HG03575 (cell line): ENCODE measurements around the gene GUCY1B1.

Experiments
- ATAC-seq: cut with Tn5 transposase; IDR thresholded peaks from one replicate; pipeline ENCODE4 v1.9.1; 2021; ENCODE audit not compliant: unreplicated experiment, insufficient number of reproducible peaks, low FRiP score; ENCODE audit errors: extremely low read depth

GUCY1B1 gene

DNA sequence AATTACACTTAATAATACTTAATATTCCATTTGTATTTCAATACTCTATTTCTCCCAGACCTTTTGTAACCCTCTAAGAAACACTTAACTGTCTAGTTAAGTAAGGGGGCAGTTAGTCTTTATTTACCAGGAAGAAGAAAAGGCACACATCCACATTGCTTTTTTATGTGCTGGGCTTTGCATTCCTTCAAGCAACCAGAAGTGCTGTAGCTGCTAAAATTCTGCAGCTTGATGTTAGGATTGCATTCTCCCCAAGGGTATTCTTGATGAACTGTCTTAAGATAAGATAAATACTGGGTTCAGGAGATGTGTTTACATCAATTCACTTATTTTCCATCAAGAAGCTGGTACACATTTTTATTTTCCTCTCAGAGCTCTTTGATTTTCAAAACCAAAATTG lies 83.3 kb downstream of the GUCY1B1 start:
- ATAC-seq, result no peak

GRCh38 chr4:155846929-155847328 lies 88.1 kb downstream of the GUCY1B1 start:
- no peak for ATAC-seq

- no peak for ATAC-seq
Measured at GRCh38 chr4:155849042-155849441, 90.2 kb downstream of the GUCY1B1 start.

DNA sequence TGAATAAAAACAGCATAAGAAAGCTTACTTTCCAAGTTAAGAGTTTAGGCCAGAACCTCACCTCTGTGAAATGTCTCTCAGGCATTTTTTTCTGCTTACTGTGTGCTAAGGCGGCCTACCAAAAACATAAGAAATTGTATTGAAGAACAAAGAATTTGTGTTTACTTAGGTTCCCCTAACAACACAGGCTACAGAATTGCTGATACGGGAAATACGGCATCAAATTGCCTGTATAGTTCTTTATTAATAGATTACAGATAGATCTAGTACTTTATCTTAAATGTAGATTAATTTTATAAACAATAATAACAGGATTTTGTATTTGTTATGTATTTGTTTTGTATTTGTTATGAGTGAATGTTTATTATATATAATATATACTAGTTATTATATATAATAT lies 94.4 kb downstream of the GUCY1B1 start:
- ATAC-seq, result no peak

DNA sequence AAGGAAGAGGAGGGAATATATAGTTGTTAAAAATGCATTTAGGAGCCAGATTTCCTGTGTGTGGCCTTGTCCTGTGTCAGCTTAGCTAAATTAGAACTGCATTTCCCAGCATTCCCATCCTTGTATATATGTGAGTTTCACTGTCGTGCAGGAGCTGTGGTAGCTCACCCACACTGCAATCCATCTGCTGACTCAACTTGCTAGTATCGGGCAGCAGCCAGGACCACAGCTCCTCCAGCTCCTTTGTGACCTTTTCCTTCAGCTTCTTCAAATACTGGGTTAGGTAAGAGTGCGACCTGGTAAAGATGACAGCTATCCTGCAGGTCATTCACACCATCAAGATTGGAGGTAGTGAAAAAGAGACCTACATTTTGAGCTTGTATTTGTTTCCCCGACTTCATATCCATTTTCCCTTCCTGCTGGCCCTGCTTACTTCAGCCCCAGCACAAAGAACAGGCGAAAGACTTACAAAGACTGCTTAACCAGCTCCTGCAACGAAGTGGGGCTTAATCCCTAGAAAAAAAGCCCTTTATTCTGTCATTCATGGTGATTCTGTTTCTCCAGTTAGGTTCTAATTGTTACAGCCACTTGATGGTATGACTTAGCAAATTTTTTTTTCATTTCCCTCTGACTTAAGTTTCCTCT lies 95.9 kb downstream of the GUCY1B1 start:
- no peak for ATAC-seq

- ATAC-seq, result no peak
Measured at GRCh38 chr4:155855897-155856296, 97.1 kb downstream of the GUCY1B1 start.
